Measurements from ENCODE around the gene FTCD. TPM values are rescaled to one million over a fixed set of nuclear protein-coding genes. Genes with fewer than 3 reads are reported as not detected.
"Not testable (repeated sequence)": the region's sequence is repeated elsewhere in the genome, so short reads cannot be mapped to it uniquely, and the experiment has no call there.

FTCD gene
- total RNA-seq, 6 experiments from 2014 or later: 141 to 668 (median 417) TPM

- TF ChIP-seq POLR2A (IDR thresholded peaks at IDR 0.05) (no peak), CTCF (IDR thresholded peaks at IDR 0.05) (no peak)
- ATAC-seq (peak in 2 of 4 donors; percentile 7 to 11), DNase-seq (peak; percentile 17 to 54 (median 42))
- Histone ChIP-seq H3K27me3 (no peaks in the 10 kb centered on the region), H3K4me3 (no peak overlapping the region), H3K9me3 (no peaks in the 10 kb centered on the region), H3K27ac (no peak overlapping the region), H3K4me1 (no peaks in the 10 kb centered on the region), H3K36me3 (no peaks in the 10 kb centered on the region)
- intact Hi-C loops (cut with DNase I): no loop called here
- 36% methylated on average over 8 of the region's 20 CpGs for WGBS (ENCODE audit: insufficient coverage, low coverage, low lambda C conversion rate, missing lambda C conversion rate)
Measured at GRCh38 chr21:46110499-46111192, 44.7 kb downstream of the FTCD start.

GRCh38 chr21:46109313-46110221 lies 45.8 kb downstream of the FTCD start:
- no peak overlapping the region for H3K27ac ChIP-seq
- no peaks in the 10 kb centered on the region for H3K9me3 ChIP-seq
- no peaks in the 10 kb centered on the region for H3K4me1 ChIP-seq
- peak; percentile 14 to 49 (median 38) for DNase-seq
- TF ChIP-seq POLR2A (IDR thresholded peaks at IDR 0.05) (no peak), CTCF (IDR thresholded peaks at IDR 0.05) (no peak)
- H3K27me3 ChIP-seq: no peaks in the 10 kb centered on the region
- peak in 2 of 4 donors; percentile 1 to 4 for ATAC-seq
- H3K36me3 ChIP-seq: no peaks in the 10 kb centered on the region
- no peak overlapping the region for H3K4me3 ChIP-seq
- intact Hi-C loops (cut with DNase I): no loop called here
- WGBS (ENCODE audit: insufficient coverage, low coverage, low lambda C conversion rate, missing lambda C conversion rate): 67% methylated on average over 1 of the region's 19 CpGs

GRCh38 chr21:46108827-46109312 lies 46.5 kb downstream of the FTCD start:
- Histone ChIP-seq H3K27ac (no peak overlapping the region), H3K4me3 (no peak overlapping the region), H3K36me3 (no peaks in the 10 kb centered on the region), H3K27me3 (no peaks in the 10 kb centered on the region), H3K4me1 (no peaks in the 10 kb centered on the region), H3K9me3 (no peaks in the 10 kb centered on the region)
- DNase-seq (peak in 1 of 3 donors; percentile 25), ATAC-seq (no peak)
- intact Hi-C loops (cut with DNase I): no loop called here
- TF ChIP-seq CTCF (IDR thresholded peaks at IDR 0.05): no peak
- no peak for TF ChIP-seq POLR2A (IDR thresholded peaks at IDR 0.05)
- 50% methylated on average over 3 of the region's 9 CpGs for WGBS (ENCODE audit: insufficient coverage, low coverage, low lambda C conversion rate, missing lambda C conversion rate)

GRCh38 chr21:46107376-46107775 lies 48.0 kb downstream of the FTCD start:
- ATAC-seq; H3K4me3 ChIP-seq; H3K27ac ChIP-seq; H3K36me3 ChIP-seq; DNase-seq; H3K9me3 ChIP-seq; H3K4me1 ChIP-seq; intact Hi-C loops (cut with DNase I); H3K27me3 ChIP-seq: not testable (repeated sequence)
- 42% methylated on average over 2 of the region's 2 CpGs for WGBS (ENCODE audit: insufficient coverage, low coverage, low lambda C conversion rate, missing lambda C conversion rate)

GRCh38 chr21:46104104-46104503 lies 51.3 kb downstream of the FTCD start:
- TF ChIP-seq POLR2A (IDR thresholded peaks at IDR 0.05): no peak
- no peak for TF ChIP-seq CTCF (IDR thresholded peaks at IDR 0.05)
- DNase-seq (no peak), ATAC-seq (no peak)
- Histone ChIP-seq H3K27ac (no peak overlapping the region), H3K4me3 (no peak overlapping the region), H3K36me3 (no peaks in the 10 kb centered on the region), H3K27me3 (peaks cover 0 to 4% of the 10 kb centered on the region in 2 donors), H3K4me1 (no peaks in the 10 kb centered on the region), H3K9me3 (peaks cover 0 to 5% (median 0%) of the 10 kb centered on the region in 4 donors)
- intact Hi-C loops (cut with DNase I): no loop called here

Measured in right lobe of liver (tissue), 6 donors.